HL-60 (cell line): ENCODE data around the gene FCAMR.

Experiments used
- DNase-seq, 2 experiments: peaks; one replicate each; pipeline ENCODE4 v3.0.0-alpha.2; 2010 to 2020; ENCODE audit warnings: low read depth in 1 of 2, low spot score in 1 of 2
- H3K27ac ChIP-seq: fragments of 250-450 bp; sonication (Bioruptor Pico); replicated peaks from 2 replicates; pipeline ENCODE4 v1.5.1; 2020; ENCODE audit warnings: mild to moderate bottlenecking, moderate library complexity
- H3K27me3 ChIP-seq: fragments of 250-450 bp; sonication (Bioruptor Pico); 2 replicates; pipeline ENCODE4 v1.5.1; 2021; ENCODE audit warnings: mild to moderate bottlenecking, moderate library complexity; ENCODE audit not compliant: insufficient read depth, poor library complexity, severe bottlenecking
- H3K4me3 ChIP-seq: replicated peaks from 2 replicates; pipeline ENCODE4 v1.5.1; 2011; ENCODE audit warnings: mild to moderate bottlenecking, control low read depth, low read length; ENCODE audit not compliant: insufficient read depth
- GABPA ChIP-seq: IDR thresholded peaks from 2 replicates; pipeline ENCODE4 v1.6.1; 2012; ENCODE audit warnings: low read depth
- POLR2AphosphoS5 ChIP-seq: IDR thresholded peaks from 2 replicates; pipeline ENCODE4 v1.6.1; 2012; ENCODE audit warnings: low read depth
- SPI1 ChIP-seq: IDR thresholded peaks from 2 replicates; pipeline ENCODE4 v1.6.1; 2012; ENCODE audit warnings: low read depth, mild to moderate bottlenecking, borderline replicate concordance
- TF ChIP-seq, protein P1 (sequence below): IDR thresholded peaks from 2 replicates; pipeline ENCODE4 v1.6.1; 2012; ENCODE audit warnings: low read depth; ENCODE audit not compliant: insufficient replicate concordance
- TF ChIP-seq, protein P2 (sequence below): IDR thresholded peaks from one replicate; pipeline ENCODE4 v1.5.1; 2011; ENCODE audit warnings: low read length, control low read depth, inconsistent platforms; ENCODE audit not compliant: insufficient read depth

FCAMR gene

DNA sequence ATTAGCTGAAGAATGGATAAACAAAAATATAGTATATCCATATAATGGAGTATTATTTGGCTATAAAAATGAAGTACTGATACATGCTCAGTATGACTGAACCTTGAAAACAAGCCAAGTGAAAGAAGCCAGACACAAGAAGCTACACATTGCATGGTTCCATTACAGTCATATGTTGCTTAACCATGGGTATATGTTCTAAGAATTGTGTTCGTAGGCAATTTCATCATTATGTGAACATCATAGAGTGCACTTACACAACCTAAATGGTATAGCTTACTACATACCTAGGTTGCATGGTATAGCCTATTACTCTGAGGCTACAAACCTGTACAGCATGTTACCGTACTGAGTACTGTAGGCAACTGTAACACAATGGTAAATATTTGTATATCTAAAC lies 28.6 kb upstream of the FCAMR start:
- peak; percentile 52 to 79 for DNase-seq
- Histone ChIP-seq H3K27me3 (no peaks in the 10 kb centered on the region), H3K27ac (0 out of 2 replicates have a peak overlapping the region, but pooled peaks have one; percentile 27), H3K4me3 (no peak overlapping the region)
- TF ChIP-seq, protein P1, sequence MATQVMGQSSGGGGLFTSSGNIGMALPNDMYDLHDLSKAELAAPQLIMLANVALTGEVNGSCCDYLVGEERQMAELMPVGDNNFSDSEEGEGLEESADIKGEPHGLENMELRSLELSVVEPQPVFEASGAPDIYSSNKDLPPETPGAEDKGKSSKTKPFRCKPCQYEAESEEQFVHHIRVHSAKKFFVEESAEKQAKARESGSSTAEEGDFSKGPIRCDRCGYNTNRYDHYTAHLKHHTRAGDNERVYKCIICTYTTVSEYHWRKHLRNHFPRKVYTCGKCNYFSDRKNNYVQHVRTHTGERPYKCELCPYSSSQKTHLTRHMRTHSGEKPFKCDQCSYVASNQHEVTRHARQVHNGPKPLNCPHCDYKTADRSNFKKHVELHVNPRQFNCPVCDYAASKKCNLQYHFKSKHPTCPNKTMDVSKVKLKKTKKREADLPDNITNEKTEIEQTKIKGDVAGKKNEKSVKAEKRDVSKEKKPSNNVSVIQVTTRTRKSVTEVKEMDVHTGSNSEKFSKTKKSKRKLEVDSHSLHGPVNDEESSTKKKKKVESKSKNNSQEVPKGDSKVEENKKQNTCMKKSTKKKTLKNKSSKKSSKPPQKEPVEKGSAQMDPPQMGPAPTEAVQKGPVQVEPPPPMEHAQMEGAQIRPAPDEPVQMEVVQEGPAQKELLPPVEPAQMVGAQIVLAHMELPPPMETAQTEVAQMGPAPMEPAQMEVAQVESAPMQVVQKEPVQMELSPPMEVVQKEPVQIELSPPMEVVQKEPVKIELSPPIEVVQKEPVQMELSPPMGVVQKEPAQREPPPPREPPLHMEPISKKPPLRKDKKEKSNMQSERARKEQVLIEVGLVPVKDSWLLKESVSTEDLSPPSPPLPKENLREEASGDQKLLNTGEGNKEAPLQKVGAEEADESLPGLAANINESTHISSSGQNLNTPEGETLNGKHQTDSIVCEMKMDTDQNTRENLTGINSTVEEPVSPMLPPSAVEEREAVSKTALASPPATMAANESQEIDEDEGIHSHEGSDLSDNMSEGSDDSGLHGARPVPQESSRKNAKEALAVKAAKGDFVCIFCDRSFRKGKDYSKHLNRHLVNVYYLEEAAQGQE, result no peak
- TF ChIP-seq GABPA (no peak), POLR2AphosphoS5 (no peak)
- TF ChIP-seq, protein P2, sequence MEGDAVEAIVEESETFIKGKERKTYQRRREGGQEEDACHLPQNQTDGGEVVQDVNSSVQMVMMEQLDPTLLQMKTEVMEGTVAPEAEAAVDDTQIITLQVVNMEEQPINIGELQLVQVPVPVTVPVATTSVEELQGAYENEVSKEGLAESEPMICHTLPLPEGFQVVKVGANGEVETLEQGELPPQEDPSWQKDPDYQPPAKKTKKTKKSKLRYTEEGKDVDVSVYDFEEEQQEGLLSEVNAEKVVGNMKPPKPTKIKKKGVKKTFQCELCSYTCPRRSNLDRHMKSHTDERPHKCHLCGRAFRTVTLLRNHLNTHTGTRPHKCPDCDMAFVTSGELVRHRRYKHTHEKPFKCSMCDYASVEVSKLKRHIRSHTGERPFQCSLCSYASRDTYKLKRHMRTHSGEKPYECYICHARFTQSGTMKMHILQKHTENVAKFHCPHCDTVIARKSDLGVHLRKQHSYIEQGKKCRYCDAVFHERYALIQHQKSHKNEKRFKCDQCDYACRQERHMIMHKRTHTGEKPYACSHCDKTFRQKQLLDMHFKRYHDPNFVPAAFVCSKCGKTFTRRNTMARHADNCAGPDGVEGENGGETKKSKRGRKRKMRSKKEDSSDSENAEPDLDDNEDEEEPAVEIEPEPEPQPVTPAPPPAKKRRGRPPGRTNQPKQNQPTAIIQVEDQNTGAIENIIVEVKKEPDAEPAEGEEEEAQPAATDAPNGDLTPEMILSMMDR, result no peak

DNA sequence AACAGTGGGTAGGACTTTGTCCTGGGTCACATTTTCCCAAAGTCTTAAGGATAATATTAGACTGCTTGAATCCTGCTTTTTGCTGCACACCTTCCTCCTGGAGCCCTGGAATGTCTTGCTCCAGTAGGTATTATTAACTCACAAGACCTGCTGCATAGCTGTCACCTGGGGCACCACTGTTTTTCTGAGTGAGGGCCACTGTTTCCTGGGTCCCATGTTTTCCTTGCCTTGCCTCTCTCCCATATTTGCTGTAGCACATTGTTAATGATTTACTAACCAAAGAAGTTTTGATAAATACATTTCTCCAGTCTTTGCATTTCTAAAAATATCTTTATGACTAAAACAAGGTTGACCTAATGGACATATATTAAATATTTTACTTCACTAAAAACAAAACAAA lies 22.5 kb upstream of the FCAMR start:
- Histone ChIP-seq H3K27me3 (no peaks in the 10 kb centered on the region), H3K4me3 (no peak overlapping the region), H3K27ac (no peak overlapping the region)
- DNase-seq, result no peak
- TF ChIP-seq POLR2AphosphoS5 (no peak), SPI1 (no peak), GABPA (no peak)
- TF ChIP-seq, protein P1, result no peak
- TF ChIP-seq, protein P2, result no peak

DNA sequence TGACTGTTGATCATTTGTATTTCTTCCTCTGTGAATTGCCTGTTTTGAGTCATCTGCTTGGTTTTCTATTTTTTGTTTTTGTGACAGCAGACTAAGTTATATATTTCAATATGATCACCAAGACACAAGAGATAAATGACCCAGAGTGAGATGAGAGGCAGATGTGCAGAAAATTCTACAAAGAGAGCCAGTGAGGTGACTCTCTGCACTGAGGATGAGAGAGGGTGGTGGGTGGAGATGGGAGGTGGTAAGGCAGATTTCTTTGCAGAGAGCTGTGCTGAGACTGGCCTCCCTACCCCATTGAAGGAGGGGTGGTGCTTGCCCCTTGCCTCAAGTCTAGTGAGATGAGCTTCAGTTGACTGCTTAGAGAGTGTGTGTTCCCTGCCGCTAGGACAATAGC lies 17.6 kb upstream of the FCAMR start:
- Histone ChIP-seq H3K27me3 (no peaks in the 10 kb centered on the region), H3K4me3 (no peak overlapping the region), H3K27ac (no peak overlapping the region)
- DNase-seq, result no peak
- TF ChIP-seq GABPA, result no peak
- TF ChIP-seq, protein P1, result no peak
- no peak for TF ChIP-seq POLR2AphosphoS5
- no peak for TF ChIP-seq SPI1
- TF ChIP-seq, protein P2, result no peak
